ENCODE results near the gene AP2B1. TPM values are rescaled to one million over a fixed set of nuclear protein-coding genes. Genes with fewer than 3 reads are reported as not detected.
A peak's percentile ranks its signal among the peaks of the same experiment; 100 is the strongest.

The AP2B1 gene
- total RNA-seq, 1 experiment from 2014 or later = 217 TPM

DNA sequence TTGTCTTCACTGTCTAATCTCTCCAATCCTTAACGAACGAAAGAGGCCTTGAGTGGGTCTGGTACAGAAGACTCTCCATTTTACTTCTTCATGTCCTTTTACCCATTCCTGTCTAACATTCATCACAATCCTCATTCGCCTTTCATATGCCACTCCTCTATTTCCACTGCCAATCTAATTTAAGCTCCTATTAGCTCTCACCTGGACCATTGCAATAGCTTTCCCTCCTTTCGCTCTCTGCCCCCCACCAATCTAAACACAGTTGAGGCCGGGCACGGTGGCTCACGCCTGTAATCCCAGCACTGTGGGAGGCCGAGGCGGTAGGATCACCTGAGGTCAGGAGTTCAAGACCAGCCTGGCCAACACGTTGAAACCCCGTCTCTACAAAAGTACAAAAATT is 20.2 kb upstream of the AP2B1 start:
- Histone ChIP-seq H3K23me2 (ENCODE audit: insufficient read length, low read depth, low read length, poor library complexity, severe bottlenecking) (no peaks in the 10 kb centered on the region), H2BK12ac (ENCODE audit: insufficient read length, low read depth, low read length) (no peak overlapping the region), H3T11ph (ENCODE audit: low read length) (no peak overlapping the region), H3K4me2 (ENCODE audit: insufficient read depth, insufficient read length, low read length) (peak overlapping the region; percentile 87), H4K20me1 (ENCODE audit: control insufficient read depth, insufficient read depth, insufficient read length) (peaks cover 3% of the 10 kb centered on the region), H3K56ac (ENCODE audit: insufficient read length, low read depth, low read length) (no peak overlapping the region), H2BK20ac (ENCODE audit: low read depth, low read length, poor library complexity, severe bottlenecking) (no peak overlapping the region), H4K91ac (ENCODE audit: insufficient read length, low read depth, low read length) (no peak overlapping the region), H2BK15ac (ENCODE audit: low read depth, low read length) (no peak overlapping the region), H3K27me3 (ENCODE audit: insufficient read depth, low read length) (no peaks in the 10 kb centered on the region), H3K9me3 (ENCODE audit: control insufficient read depth, low read depth, low read length) (no peaks in the 10 kb centered on the region), H2BK5ac (ENCODE audit: insufficient read length, low read length) (no peak overlapping the region), H3K4me1 (ENCODE audit: insufficient read depth, low read length) (no peaks in the 10 kb centered on the region), H2BK120ac (ENCODE audit: low read depth, low read length, poor library complexity, severe bottlenecking) (no peak overlapping the region), H3K9ac (ENCODE audit: extremely low read depth, insufficient read length, low read length) (no peak overlapping the region), H3K4ac (ENCODE audit: low read depth, low read length) (no peak overlapping the region), H3K23ac (ENCODE audit: insufficient read length, low read depth, low read length) (no peak overlapping the region), H2AFZ (ENCODE audit: low read length) (no peak overlapping the region), H3K27ac (ENCODE audit: insufficient read length, low read depth, low read length) (no peak overlapping the region), H3K14ac (ENCODE audit: insufficient read depth, low read length) (no peak overlapping the region), H4K8ac (replicated peaks; ENCODE audit: insufficient read length, low read depth, low read length) (no peak overlapping the region), H3K79me2 (ENCODE audit: insufficient read depth, low read length) (peaks cover 10% of the 10 kb centered on the region; the same call in 1 of the 2 replicates), H3K79me1 (ENCODE audit: insufficient read depth, low read depth, low read length, poor library complexity, severe bottlenecking) (peaks cover 6% of the 10 kb centered on the region), H2AK5ac (ENCODE audit: insufficient read length, low read length) (no peak overlapping the region), H3K18ac (ENCODE audit: insufficient read length, low read depth, low read length) (no peak overlapping the region), H4K5ac (ENCODE audit: insufficient read length, low read depth, low read length) (no peak overlapping the region)
- peaks cover 7 to 18% of the 10 kb centered on the region in 2 experiments for H3K4me1 Mint-ChIP-seq
- H3K4me3 Mint-ChIP-seq = peak overlapping the region; percentile 88 to 94
- TF ChIP-seq, protein P1, sequence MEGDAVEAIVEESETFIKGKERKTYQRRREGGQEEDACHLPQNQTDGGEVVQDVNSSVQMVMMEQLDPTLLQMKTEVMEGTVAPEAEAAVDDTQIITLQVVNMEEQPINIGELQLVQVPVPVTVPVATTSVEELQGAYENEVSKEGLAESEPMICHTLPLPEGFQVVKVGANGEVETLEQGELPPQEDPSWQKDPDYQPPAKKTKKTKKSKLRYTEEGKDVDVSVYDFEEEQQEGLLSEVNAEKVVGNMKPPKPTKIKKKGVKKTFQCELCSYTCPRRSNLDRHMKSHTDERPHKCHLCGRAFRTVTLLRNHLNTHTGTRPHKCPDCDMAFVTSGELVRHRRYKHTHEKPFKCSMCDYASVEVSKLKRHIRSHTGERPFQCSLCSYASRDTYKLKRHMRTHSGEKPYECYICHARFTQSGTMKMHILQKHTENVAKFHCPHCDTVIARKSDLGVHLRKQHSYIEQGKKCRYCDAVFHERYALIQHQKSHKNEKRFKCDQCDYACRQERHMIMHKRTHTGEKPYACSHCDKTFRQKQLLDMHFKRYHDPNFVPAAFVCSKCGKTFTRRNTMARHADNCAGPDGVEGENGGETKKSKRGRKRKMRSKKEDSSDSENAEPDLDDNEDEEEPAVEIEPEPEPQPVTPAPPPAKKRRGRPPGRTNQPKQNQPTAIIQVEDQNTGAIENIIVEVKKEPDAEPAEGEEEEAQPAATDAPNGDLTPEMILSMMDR (conservative IDR thresholded peaks at IDR 0.05) = no peak
- H3K9me3 Mint-ChIP-seq = no peaks in the 10 kb centered on the region
- H3K27me3 Mint-ChIP-seq (ENCODE audit: low read depth) = peaks cover 29% of the 10 kb centered on the region
- WGBS (ENCODE audit: extremely low coverage, insufficient read length, low lambda C conversion rate) = 100% methylated on average over 1 of the region's 11 CpGs
- no peak for DNase-seq
- no peak overlapping the region; a peak in 1 of 7 replicates for H3K27ac Mint-ChIP-seq
- H3K36me3 Mint-ChIP-seq (ENCODE audit: insufficient read depth in 1 of 3, low read depth in 3 of 3) = peaks cover 0 to 4% (median 4%) of the 10 kb centered on the region in 3 experiments; a peak in 5 of 7 replicates

Data from H9 (cell line).